Kidney (tissue), 14 donors: ENCODE results near the gene TSEN34. TPM values are rescaled to one million over a fixed set of nuclear protein-coding genes. Genes with fewer than 3 reads are reported as not detected.
A peak's percentile ranks its signal among the peaks of the same experiment; 100 is the strongest.

Experiments
- DNase-seq, 5 donors: peaks; one replicate each; pipeline ENCODE4 v3.0.0-alpha.2; 2013 to 2020
- FAIRE-seq: peaks from 2 replicates; lab custom pipeline; 2012; peaks lifted over from hg19 to GRCh38; lab: Jason Lieb, UNC
- H3K27ac ChIP-seq, 2 donors: one replicate each; pipeline ENCODE4 v1.7.0; 2013; ENCODE audit warnings: low read depth in 2 of 2, low read length in 2 of 2, inconsistent platforms in 1 of 2
- H3K27me3 ChIP-seq: one replicate; pipeline ENCODE4 v1.7.1; 2013; ENCODE audit warnings: low read length, inconsistent platforms; ENCODE audit not compliant: control insufficient read depth, insufficient read depth
- H3K36me3 ChIP-seq, 3 donors: one replicate each; pipeline versions ENCODE4 v1.7.0 to v1.7.1; 2013; ENCODE audit warnings: low read length in 3 of 3, control low read depth in 1 of 3, inconsistent platforms in 1 of 3; ENCODE audit not compliant: insufficient read depth in 3 of 3, control insufficient read depth in 2 of 3
- H3K4me1 ChIP-seq, 3 donors: one replicate each; pipeline versions ENCODE4 v1.7.0 to v1.7.1; 2013; ENCODE audit warnings: low read length in 3 of 3, inconsistent platforms in 1 of 3, low read depth in 1 of 3; ENCODE audit not compliant: control insufficient read depth in 2 of 3, insufficient read depth in 2 of 3
- H3K4me3 ChIP-seq, 3 donors: one replicate each; pipeline versions ENCODE4 v1.7.0 to v1.8.1; 2013; ENCODE audit warnings: low read length in 3 of 3, control low read depth in 1 of 3, inconsistent platforms in 1 of 3
- H3K9ac ChIP-seq, 3 donors: one replicate each; pipeline versions ENCODE4 v1.7.0 to v1.7.1; 2013; ENCODE audit warnings: low read length in 3 of 3, control low read depth in 1 of 3, inconsistent platforms in 1 of 3
- H3K9me3 ChIP-seq, 3 donors: one replicate each; pipeline versions ENCODE4 v1.7.0 to v1.7.1; 2013; ENCODE audit warnings: low read length in 3 of 3, control low read depth in 1 of 3, inconsistent platforms in 1 of 3; ENCODE audit not compliant: control insufficient read depth in 2 of 3, insufficient read depth in 1 of 3
- intact Hi-C: fragments of 100-400 bp; cut with DNase I; formaldehyde crosslinking; loops from one replicate; pipeline ENCODE4 v1.11.1; 2022
- polyA plus RNA-seq: library from polyadenylated mRNA; stranded (reverse); fragments of 350-450 nt; fragmentation: Illumina TruSeq; extraction: RNeasy Lipid Tissue Mini Kit (QIAGEN cat#74804); gene quantifications from one replicate; pipeline ENCODE4 v1.2.3, GENCODE V29; 2014; ENCODE audit warnings: low read depth, low replicate concordance; ENCODE audit not compliant: insufficient read depth
- total RNA-seq: library from RNA; stranded (reverse); fragmentation: NEBNext Ultra II Directional; extraction: Animal tissue kit (Norgen Biotek cat#: 25700); gene quantifications from one replicate; pipeline ENCODE4 v1.2.1, GENCODE V29; 2021
- TF ChIP-seq, protein P1 (sequence below): IDR thresholded peaks from 3 replicates; pipeline ENCODE4 v1.5.1; 2012; ENCODE audit warnings: mild to moderate bottlenecking, moderate library complexity, borderline replicate concordance; ENCODE audit not compliant: insufficient read depth; ENCODE audit errors: extremely low read depth
- donor health status: control.
- donor health status: control.
- donor health status: control.
- donor health status: control.
- donor health status: control.
- donor health status: DM: yes; HTN: yes; CAD: no.
- donor health status: Normal renal cell carcinoma (clear cell type).

TSEN34 gene
- total and polyA plus RNA-seq, 2 donors from 2014 or later = 33.8 to 51.0 TPM

DNA sequence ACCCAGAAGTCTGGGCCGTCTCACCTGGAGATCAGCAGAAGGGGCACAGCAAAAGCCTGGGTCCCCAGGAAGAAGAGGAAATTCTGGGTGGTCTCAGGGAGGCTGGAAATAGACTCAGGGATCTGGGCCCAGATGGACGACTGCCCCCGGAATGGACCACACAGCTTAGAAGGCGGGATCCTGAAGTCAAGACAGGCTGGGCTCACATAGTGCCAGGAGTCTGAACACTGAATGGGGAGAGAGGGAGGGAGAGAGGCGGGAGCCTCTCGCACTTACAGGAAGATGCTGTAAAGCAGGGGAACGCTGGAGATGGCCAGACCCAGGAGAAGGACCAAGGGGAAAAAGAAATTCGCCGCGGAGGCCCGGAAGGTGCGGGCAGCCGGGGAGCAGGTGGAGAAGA is 30.3 kb upstream of the TSEN34 start:
- Histone ChIP-seq H3K36me3 (peaks cover 2 to 13% (median 10%) of the 10 kb centered on the region in 3 donors), H3K9ac (peak overlapping the region in 1 of 3 donors; percentile 85), H3K9me3 (no peaks in the 10 kb centered on the region), H3K4me3 (peak overlapping the region in 1 of 3 donors; percentile 79), H3K4me1 (peaks cover 0 to 25% (median 13%) of the 10 kb centered on the region in 3 donors), H3K27ac (no peak overlapping the region), H3K27me3 (no peaks in the 10 kb centered on the region)
- DNase-seq (peak in 2 of 5 donors; percentile 47 to 71), FAIRE-seq (no peak)
- TF ChIP-seq, protein P1, sequence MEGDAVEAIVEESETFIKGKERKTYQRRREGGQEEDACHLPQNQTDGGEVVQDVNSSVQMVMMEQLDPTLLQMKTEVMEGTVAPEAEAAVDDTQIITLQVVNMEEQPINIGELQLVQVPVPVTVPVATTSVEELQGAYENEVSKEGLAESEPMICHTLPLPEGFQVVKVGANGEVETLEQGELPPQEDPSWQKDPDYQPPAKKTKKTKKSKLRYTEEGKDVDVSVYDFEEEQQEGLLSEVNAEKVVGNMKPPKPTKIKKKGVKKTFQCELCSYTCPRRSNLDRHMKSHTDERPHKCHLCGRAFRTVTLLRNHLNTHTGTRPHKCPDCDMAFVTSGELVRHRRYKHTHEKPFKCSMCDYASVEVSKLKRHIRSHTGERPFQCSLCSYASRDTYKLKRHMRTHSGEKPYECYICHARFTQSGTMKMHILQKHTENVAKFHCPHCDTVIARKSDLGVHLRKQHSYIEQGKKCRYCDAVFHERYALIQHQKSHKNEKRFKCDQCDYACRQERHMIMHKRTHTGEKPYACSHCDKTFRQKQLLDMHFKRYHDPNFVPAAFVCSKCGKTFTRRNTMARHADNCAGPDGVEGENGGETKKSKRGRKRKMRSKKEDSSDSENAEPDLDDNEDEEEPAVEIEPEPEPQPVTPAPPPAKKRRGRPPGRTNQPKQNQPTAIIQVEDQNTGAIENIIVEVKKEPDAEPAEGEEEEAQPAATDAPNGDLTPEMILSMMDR = no peak
- intact Hi-C loops = no loop called here

DNA sequence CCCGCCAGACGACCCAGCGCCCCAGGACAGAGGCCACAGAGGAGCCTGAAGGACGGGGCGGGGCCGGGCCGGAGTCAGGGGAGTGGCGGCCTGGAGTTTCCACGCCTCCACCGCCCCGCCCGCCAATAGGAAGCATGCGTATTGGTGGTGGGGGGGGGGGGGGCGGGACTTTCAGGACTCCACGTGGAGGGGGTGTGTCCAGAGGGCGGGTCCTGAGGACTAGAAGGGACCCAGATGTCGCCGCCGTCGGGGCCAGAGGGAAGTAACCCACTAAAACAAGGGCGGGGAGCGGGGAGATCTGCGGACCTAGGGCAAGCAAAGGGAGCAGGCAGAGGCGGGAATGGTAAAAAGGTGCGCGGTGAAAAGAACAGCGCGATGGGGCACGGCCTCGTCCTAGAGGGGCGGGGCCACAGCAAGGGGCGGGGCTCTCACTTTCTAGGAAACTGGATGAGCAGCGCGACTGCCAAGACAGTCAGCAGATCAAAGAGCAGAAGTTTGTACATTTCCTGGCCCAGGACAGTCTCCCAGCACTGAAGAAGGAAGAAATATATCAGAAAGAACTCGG is 28.8 kb upstream of the TSEN34 start:
- Histone ChIP-seq H3K9ac (no peak overlapping the region), H3K9me3 (no peaks in the 10 kb centered on the region), H3K4me3 (peak overlapping the region; percentile 35 to 51 (median 49)), H3K27me3 (no peaks in the 10 kb centered on the region), H3K36me3 (peaks cover 0 to 7% (median 5%) of the 10 kb centered on the region in 3 donors), H3K4me1 (peaks cover 0 to 25% (median 13%) of the 10 kb centered on the region in 3 donors), H3K27ac (peak overlapping the region in 1 of 2 donors; percentile 57)
- intact Hi-C loops = no loop called here
- FAIRE-seq (no peak), DNase-seq (peak; percentile 74 to 96 (median 90))
- TF ChIP-seq, protein P1 = no peak

DNA sequence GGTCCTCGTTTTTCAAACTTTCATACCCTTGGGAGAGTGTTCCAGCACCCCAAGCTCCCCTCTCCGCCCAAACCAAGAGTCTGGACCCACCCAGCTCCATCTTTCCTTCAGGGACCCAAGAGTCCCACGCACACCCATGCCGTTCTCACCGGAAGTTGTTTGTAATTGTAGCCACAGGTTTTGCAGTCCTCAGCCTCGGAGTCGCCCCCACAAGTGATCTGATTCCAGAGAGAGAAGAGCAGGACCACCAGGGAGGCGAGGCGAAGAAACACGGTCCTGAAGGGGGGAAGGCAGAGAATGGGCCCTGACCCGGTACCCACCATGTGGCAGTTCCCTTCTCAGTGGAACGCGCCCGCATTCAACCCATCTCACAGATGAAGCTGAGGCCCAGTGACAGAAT is 28.2 kb upstream of the TSEN34 start:
- FAIRE-seq = no peak
- Histone ChIP-seq H3K9ac (peak overlapping the region in 1 of 3 donors; percentile 40), H3K27ac (peak overlapping the region in 1 of 2 donors; percentile 57), H3K9me3 (no peaks in the 10 kb centered on the region), H3K27me3 (no peaks in the 10 kb centered on the region), H3K4me1 (peaks cover 0 to 25% (median 13%) of the 10 kb centered on the region in 3 donors), H3K36me3 (peaks cover 0 to 5% (median 2%) of the 10 kb centered on the region in 3 donors), H3K4me3 (peak overlapping the region in 1 of 3 donors; percentile 49)
- DNase-seq = peak in 1 of 5 donors; percentile 72
- intact Hi-C loops = no loop called here
- TF ChIP-seq, protein P1 = no peak
